ENCODE measurements around the gene MEGF8.

The MEGF8 gene, protein sequence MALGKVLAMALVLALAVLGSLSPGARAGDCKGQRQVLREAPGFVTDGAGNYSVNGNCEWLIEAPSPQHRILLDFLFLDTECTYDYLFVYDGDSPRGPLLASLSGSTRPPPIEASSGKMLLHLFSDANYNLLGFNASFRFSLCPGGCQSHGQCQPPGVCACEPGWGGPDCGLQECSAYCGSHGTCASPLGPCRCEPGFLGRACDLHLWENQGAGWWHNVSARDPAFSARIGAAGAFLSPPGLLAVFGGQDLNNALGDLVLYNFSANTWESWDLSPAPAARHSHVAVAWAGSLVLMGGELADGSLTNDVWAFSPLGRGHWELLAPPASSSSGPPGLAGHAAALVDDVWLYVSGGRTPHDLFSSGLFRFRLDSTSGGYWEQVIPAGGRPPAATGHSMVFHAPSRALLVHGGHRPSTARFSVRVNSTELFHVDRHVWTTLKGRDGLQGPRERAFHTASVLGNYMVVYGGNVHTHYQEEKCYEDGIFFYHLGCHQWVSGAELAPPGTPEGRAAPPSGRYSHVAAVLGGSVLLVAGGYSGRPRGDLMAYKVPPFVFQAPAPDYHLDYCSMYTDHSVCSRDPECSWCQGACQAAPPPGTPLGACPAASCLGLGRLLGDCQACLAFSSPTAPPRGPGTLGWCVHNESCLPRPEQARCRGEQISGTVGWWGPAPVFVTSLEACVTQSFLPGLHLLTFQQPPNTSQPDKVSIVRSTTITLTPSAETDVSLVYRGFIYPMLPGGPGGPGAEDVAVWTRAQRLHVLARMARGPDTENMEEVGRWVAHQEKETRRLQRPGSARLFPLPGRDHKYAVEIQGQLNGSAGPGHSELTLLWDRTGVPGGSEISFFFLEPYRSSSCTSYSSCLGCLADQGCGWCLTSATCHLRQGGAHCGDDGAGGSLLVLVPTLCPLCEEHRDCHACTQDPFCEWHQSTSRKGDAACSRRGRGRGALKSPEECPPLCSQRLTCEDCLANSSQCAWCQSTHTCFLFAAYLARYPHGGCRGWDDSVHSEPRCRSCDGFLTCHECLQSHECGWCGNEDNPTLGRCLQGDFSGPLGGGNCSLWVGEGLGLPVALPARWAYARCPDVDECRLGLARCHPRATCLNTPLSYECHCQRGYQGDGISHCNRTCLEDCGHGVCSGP (N-terminal part only)
- 34.9 to 56.0 (median 40.6) reads per million in 4 experiments for total RNA-seq

DNA sequence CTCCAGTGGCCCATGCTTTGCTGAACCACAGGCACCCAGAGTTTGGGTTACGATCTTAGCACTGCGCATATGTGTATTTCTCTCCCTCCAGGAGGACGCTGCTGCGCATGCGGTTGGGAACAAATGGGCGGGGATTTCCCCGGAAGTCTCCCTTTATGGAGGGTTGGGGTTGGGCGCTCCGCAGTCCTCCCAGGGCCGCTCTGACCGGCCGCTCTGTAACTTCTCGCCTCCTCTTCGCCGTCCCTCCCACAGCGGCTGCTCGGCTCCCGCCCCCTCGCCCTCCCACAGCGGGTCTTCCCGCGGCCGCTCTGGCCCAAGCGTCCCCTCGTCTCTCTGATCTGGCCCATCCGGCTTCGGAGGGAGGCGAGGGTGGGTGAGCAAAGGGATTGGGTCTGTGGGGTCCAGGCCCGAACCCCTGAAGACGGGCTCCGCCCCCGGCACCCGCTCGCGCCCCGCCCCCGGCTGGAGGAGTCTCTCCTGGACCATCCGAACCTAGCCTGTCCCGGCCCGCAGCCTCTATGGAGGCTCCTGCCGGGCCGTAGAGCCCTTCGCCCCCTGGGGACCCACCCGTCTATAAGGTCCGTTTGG, at the start of gene MEGF8:
Gene MEGF8, plus strand, starts transcription at position 328 of the 588 bp plus-strand sequence. CDS start 609 bp downstream, outside the sequence.
- peak; percentile 95 for DNase-seq

DNA sequence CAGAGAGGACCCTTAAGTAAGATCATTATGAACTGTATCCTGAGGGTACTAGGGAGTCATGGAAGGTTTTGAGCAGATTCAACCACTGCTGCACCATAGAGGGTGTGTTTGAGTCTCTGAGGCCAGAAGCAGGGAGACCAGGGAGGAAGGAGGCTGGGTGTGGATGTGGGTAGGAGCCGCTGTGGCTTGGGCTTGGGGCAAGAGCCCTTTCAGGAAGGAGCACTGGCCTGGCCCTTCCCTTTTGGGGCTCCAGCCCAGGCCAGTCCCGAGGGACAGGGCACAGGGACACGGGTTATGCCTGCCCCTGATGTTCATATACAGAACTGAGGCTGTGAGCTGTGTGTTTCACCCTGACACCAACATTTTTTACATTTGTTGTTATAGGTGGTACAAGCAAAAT, 49.2 kb upstream of the MEGF8 start:
- DNase-seq, result no peak

DNA sequence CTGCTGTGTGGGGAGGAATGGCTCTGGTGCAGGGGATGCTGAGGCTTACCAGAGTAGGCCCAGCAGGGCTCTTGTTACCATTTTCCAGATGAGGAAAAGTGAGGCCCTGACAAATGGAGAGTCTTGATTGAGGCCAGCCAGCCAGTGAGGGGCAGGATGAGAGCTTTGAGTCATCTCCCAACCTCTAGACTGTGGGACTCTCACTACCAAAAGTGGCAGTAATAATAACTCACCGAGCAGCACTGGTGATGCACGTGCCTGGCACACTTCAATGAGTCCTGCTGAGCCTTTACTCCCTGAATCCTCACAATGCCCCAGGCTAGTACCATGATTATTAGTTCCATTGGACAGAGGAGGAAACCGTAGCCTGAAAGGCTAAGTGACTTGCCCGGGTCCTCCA, 48.6 kb upstream of the MEGF8 start:
- no peak for DNase-seq

DNA sequence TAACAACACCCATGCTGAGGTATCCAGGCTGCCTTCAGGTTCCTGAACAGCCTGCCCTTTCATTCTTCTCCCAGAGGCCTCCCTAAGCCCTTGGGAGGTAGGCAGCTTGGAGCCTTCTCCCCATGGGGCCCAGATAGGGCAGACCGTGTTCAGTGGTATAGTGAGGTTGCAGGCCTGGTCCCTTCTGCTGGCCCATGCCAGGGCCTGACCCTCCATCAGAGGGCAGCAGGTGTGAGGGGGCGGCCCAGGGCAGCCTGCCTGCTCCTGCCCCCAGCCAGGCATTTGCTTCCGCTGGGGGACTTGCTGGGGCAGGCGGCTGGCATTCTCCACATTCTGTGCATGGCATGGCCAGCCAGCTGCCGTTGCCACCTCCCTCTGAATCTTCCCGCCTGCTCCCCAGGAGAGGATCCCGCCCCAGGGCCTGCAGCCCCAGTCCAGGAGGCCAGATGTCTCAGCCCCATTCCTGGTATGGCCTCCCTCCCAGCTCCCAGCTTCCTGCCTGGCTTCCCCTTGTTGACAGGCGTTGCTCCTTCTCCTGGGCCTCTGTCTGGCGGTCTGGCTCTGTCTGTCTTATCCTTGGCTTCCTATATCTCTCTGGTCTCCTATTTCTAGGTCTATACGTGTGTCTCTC, 47.5 kb upstream of the MEGF8 start:
- DNase-seq, result no peak

DNA sequence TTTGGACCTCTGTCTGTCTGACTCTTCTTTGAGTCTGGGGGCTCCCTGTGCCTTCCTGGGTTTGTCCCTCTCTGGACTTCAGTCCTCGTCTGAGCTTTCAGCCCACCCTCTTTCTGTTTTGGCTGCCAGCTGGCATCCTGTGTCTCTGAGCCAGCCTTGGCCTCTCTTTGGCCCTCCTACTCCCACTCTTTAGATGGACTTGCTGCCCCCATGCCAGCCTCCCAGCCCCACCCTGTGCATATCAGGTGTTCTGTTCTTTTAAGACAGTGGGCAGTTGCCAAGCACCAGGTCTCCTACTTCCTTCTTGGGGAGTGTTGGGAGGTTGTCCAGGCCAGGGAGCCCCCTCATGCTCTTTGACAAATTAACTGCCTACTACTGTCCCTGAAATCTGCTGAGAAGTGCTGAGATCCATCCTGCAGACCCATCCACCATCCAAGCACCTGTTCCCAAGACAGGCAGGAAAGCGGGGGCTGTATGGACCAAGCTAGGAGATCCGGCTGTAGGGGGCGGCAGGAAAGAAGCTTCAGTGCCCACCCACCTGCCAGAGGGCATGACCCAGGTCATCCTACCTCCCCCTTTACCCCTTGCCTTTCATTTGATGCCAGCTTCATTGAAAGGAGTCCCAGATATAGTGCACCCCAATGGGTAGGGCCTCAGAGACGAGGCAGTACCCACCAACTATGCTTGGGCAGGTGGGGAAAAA, 46.8 kb upstream of the MEGF8 start:
- DNase-seq, result no peak

DNA sequence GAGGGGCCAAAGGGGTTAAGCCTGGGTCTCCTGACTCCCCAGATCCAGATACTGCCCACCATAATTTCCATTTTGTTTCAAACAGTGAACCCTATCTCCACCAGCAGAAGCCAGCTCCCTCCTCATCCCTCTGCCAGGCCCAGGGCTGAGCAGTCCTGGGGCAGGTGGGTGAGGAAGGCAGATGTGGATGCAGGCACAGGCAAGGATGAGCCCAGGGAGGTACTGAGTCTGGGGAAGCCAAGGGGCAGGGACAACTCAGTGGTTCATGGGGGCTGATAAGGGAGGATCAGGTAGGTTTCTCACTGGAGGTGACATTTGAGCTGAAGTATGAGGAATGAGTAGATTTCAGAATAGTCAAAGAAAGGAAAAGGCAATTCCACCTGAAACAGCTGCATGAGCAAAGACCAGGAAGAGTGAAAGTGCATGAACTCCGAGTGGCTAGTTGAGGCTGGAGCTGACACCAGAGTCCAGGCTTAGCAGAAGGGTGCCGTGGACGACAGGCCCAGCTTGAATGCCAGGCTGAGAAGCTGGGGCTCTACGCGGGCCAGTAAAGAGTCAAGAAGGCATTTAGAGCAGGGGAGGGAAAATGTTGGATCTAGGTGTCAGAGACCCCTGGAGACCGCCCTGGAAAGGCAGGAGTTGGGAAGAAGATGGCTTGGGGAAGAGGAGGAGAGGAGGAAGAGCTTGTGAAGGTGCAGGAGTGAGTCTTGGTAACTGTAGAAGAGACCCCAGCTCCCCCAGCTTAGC, 46.1 kb upstream of the MEGF8 start:
- DNase-seq, result no peak

DNA sequence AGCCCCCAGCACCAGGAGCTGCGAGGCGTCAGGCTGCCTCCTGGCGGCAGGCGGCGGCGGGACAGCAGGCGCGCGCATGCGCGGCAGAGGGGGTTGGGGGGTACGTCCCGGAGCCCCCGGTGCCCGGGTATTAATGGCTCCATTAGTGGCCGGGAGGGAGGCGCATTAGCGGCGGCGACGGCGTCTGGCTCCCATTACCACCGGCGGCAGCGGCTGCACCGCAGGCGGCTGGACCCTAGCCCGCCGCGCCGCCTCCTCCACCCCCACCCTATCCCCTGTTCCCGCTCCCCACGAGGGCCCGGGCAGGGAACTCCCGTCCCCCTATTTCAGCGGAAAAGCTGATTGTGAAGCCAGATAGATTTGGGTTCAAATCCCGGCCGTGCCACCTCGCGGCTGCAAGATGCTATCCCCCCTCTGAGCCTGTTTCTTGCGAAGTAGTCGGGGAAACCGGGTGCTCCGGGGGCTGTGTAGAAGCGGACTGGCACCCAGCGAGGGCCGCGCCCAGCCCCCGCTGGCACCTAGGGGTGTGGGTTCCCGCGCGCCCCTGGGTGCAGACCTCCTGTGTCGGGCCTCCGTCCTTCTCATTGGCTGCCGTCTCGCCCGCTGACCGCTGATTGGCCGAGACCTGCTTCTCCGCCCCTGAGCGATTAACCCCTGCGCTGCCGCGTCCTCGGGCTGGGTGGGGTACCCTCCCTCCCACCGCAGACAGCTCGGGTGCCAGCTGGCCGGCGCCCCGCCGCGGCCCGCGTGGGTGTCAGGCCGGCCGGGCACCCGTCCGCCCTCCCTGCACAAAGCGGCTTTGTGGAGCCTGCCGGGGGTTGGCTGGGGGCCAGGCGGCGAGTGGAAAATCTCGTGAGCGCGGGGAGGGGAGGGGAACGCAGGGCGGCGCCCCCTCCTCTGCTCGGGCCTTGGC, 45.3 kb upstream of the MEGF8 start:
- peak; percentile 76 for DNase-seq

DNA sequence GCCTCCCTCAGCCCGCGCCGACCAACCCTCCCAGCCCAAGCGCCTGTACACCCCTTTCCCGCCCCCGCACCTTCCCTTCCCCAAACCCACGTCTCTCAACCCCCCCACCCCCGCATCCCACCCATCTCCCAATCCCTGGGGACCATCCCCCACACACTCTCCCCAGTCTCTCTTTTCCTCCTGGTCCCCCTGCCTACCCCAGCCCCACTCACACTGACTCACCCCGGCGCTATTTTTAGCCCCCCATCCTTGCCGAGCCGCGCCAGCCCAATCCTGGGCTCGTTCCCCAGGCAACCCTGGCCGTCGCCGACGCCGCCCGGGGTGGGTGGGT, 44.7 kb upstream of the MEGF8 start:
- DNase-seq, result no peak

DNA sequence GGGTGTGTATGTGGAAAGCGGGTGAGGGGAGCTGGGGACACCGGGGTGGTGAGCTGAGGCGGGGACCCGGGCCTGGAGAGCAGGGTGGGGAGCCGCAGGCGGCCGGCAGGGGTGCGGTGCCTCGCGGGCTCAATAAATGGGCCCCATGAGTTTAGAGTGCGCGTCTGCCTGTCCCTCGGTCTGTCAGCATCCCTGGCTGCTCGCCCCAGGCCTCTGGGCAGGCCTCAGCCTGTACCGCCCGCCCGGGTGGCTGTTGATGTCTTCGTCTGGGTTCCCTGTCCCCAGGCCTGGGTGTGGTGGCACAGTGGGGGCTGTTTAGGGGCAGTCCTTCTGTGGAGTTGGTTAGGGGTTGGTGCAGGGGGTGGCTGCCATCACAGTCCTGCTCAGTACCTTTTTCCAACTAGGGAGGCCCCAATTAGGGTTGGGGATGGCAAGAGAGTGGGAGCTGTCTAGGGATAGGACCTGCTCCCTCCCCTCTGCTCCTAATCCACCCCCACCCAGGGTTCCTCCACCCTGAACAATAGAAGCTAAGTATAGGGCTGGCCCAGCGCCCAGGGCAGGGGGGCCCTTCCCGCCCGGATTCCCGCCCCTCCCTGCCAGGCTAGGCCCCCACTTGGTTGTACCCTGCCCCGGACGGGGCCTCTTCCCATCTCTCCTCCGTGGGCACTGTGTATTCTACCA, 44.1 kb upstream of the MEGF8 start:
- DNase-seq, result no peak

DNA sequence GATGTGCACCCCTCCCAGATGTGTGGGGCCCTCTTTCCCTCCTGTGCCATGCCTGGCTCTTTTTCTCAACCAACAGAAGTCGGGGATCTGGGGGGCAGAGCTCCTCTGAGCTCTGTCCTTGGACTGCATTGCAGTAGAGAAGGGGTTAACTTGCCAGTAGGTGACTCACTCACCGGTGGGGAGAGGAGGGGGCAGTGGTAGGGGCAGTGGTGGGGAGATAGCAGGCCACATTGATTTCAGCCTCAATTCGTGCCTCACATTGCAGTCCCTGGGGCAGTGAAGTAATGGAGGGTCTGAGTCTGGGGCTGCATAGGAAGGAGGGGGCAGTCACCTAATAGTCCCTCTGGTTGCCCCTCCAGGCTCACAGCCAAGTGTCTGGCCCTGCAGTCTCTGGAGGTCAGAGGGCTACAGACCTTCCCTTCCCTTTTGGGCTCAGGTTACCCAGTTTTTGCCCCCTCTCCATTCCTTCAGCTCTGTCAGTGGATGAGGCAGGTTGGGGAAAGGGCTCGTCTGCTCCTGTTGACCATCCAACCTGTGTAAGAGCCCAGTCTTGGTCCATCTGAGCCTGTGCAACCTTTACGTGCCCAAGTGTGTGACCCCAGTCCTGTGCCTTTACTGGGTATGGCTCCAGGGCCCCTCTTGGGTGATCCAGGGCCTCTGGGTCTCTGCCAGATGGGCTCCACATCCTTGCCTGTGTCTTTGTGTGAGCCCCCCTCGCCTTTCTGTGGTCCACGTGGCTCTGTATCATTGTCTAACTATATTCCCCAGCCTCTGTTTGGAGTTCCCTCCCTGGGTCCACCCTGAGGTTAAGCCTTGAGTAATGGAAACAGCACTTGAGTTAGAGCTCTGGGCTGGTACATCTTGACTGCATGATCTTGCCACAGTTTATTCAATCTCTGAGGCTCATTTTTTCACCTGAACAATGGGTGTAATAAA, 43.3 kb upstream of the MEGF8 start:
- no peak for DNase-seq

DNA sequence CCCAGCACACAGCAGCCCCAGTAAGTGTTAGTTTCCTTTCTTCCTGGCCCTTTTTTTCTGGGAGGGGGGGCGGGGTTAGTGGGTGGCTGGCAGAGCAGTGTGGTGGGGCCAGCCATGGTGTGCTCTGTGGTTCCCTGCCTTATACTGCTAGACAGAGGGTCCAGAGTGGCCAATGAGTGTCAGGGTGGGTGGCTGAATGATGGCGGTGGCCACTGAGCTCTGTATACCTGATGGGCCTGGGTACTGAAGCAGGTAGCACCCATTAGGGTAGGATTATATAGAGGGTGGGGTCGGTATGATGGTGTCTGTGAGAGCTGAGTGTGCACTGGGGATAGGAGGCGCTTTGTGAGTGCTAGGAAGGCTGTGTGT, 42.6 kb upstream of the MEGF8 start:
- DNase-seq, result no peak

DNA sequence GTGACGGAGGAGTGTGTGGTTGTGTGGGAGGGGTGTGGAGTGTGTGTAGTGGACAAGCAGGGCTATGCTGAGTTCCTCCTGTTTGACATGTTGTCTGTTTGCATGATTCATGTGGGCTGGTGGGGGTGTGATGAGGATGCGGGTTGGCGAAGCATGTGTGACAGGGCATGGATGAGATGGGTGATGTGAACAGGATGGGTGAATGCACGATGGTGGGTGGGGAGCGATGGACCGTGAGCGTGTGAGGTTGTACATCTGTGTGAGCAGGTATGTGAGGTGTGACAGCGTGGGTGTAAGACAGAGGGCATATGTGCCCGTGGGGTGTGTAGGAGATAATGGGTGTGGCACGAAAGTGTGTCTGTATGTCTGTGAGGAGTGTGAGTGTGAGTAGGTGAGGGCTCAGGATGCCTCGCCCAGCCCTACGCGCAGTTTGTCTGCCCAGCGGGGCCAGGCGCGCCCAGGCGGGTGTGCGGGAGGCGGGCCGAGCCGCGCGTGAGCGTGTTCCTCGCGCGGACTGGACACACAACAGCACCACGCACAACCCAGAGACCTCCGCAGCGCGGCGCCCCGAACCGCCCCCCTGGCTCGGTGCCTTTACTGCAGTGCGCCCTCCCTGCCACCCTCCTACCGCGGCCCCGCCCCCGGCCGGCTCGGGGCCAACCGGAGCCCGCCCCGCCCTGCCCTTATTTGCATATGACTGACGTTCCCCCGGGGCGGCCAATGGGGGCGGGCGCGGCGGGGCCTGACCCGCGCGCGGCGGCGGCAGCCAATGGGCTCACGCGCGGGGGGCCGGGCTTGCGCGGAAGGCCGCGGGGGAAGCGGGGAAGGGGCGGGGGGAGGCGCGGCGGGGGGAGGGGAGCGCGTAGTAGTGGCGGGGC, 42.0 kb upstream of the MEGF8 start:
- peak; percentile 95 for DNase-seq

DNA sequence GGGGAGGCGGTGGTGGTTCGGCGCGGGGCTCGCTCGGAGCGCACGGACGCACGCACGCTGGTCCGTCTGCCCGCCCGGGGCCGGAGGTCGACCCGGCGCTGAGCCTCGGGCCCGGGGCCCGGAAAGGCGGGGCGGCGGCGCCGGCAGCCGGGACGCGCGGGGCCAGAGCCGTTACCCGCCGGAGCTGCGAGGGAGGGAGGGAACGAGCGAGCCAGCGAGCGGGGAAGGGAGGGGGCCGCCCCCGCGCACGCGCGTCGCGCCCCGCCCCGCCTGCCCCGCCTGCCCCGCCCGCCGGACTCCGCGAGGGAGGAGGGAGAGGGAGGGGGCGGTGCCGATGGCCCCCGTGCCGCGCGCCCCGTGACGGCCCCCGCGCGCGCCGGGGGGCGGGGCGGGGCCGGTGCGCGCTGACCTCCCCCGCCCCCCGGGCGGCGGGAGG, 41.4 kb upstream of the MEGF8 start:
- DNase-seq, result peak; percentile 72

DNA sequence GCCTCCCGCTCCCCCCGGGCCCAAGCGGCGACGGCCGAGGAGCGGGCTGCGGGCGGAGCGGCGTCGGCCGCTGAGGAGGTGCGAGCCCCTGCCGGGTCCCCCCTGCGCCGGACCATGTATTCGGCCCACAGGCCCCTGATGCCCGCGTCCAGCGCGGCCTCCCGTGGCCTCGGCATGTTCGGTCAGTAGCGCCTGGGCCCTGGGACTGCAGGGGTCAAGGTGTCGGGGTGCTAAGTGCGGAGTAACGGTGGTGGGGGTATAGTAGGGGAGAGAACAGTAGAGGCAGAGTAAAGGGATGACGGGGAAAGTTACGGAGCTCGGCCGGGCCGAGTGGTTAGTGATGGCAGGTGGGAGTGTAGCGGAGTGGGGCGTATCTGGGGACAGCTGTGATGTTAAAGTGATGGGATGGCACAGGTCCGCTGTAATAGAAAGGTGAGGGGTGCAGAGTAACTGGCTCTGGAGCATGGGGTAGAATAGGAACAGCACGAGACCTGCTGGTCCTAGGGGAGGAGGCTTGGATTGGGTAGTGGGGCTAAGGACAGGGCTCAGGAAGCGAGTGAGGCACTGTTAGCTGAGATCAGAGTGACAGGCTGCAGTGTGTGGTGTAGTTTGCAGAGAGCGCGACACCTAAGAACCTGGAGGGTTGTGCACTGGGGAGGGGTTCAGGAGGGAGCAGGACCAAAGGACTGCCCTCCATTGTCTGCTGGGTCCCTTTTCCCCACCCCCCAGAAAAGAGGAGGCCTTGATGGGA, 40.7 kb upstream of the MEGF8 start:
- DNase-seq, result no peak

DNA sequence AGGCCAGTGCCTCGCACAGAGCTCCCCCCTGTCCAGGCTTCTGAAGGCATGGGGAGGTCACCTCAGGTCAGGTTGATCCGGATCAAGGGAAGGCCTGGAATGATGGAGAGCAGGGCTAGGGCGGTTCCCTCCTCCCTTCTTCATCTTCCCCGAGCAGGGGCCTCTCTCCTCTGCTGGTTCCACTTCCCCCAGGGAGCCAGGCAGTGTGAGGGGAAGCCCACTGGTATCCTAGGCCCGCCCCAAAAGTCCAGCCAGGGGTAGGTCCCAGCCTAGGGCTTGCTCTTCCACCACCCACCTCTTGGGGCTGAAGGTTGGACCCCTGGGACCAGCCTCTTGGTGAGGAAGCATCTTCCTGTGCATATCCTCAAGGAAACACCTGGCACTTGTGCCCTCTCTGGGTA, 39.9 kb upstream of the MEGF8 start:
- no peak for DNase-seq

DNA sequence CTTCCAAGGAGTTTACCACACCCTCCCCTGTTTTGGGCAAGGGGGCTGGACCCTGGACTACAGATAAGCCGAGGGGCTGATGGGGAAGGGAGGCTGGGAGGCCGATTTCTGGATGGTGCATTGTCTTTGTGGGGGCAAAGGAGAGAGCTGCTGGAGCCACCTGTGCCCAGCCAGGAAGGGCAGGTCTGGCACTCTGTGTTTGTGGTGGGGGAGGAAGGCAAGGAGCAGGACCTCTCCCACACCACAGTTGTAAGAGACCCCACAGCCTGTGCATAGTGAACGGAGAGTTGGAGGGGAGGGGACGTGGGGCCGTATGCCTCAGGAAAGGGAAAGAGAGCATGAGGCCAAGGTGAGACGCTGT, 39.5 kb upstream of the MEGF8 start:
- DNase-seq, result no peak

All from effector CD8-positive, alpha-beta T cell (primary cell).